ENCODE results near the gene MRGPRF.

The MRGPRF gene

GRCh38 chr11:69018924-69019323 lies 5.9 kb upstream of the MRGPRF start:
- no peak for FAIRE-seq

- FAIRE-seq, result no peak
Measured at GRCh38 chr11:69017951-69018350, 4.9 kb upstream of the MRGPRF start.

- FAIRE-seq, result no peak
Measured at GRCh38 chr11:69014898-69015549, 2.0 kb upstream of the MRGPRF start.

GRCh38 chr11:69014084-69014851 lies 1.2 kb upstream of the MRGPRF start:
- no peak for FAIRE-seq

- FAIRE-seq, result no peak
Measured at GRCh38 chr11:69012092-69013008, 696 bp downstream of the MRGPRF start.

- FAIRE-seq, result no peak
Measured at GRCh38 chr11:69011624-69012091, 1.4 kb downstream of the MRGPRF start.

GRCh38 chr11:69010964-69011623 lies 2.0 kb downstream of the MRGPRF start:
- no peak for FAIRE-seq

- no peak for FAIRE-seq
Measured at GRCh38 chr11:69010361-69010891, 2.6 kb downstream of the MRGPRF start.

GRCh38 chr11:69009441-69010211 lies 3.4 kb downstream of the MRGPRF start:
- no peak for FAIRE-seq

GRCh38 chr11:69008737-69009440 lies 4.2 kb downstream of the MRGPRF start:
- FAIRE-seq, result no peak

- no peak for FAIRE-seq
Measured at GRCh38 chr11:69007975-69008381, 5.1 kb downstream of the MRGPRF start.

- FAIRE-seq, result no peak
Measured at GRCh38 chr11:69006816-69007215, 6.2 kb downstream of the MRGPRF start.

- no peak for FAIRE-seq
Measured at GRCh38 chr11:69005631-69006368, 7.2 kb downstream of the MRGPRF start.

GRCh38 chr11:69005183-69005630 lies 7.8 kb downstream of the MRGPRF start:
- no peak for FAIRE-seq

GRCh38 chr11:69004411-69005182 lies 8.4 kb downstream of the MRGPRF start:
- no peak for FAIRE-seq

- no peak for FAIRE-seq
Measured at GRCh38 chr11:69003866-69004367, 9.1 kb downstream of the MRGPRF start.

- no peak for FAIRE-seq
Measured at GRCh38 chr11:69003301-69003865, 9.7 kb downstream of the MRGPRF start.

GRCh38 chr11:69002570-69003231 lies 10.3 kb downstream of the MRGPRF start:
- no peak for FAIRE-seq
